GM21528 (cell line): Measurements from ENCODE around the gene RARB.

Source experiments
- ATAC-seq: cut with Tn5 transposase; IDR thresholded peaks from one replicate; pipeline ENCODE4 v1.9.1; 2021; ENCODE audit warnings: mild to moderate bottlenecking, moderate library complexity; ENCODE audit not compliant: unreplicated experiment, low FRiP score

RARB gene

GRCh38 chr3:25572336-25572735, 144.3 kb downstream of the RARB start:
- no peak for ATAC-seq

DNA sequence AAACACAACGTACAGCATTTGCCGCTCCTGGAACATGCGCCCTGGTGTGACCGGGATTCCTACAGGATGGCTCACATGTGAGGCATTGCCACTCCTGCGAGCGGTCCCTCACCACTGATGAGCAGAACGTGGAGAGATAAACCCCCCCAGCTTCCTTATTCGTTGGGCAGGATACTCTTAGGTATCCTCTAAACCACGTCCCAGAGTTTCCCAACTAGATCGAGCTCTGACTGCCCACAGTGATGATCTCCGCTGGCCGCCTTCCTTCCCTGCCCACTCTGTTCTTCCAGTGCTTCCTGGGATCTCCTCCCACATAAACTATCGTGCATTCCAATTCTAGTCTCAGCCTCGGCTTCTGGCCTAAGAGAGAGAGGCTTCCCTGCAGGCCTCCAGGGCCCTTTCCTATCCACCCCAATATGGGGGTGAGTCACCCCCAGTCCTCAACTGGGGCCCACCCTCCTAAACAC, 144.9 kb downstream of the RARB start:
- ATAC-seq = no peak

- ATAC-seq = no peak
Observed at GRCh38 chr3:25573386-25574171, 145.5 kb downstream of the RARB start.

DNA sequence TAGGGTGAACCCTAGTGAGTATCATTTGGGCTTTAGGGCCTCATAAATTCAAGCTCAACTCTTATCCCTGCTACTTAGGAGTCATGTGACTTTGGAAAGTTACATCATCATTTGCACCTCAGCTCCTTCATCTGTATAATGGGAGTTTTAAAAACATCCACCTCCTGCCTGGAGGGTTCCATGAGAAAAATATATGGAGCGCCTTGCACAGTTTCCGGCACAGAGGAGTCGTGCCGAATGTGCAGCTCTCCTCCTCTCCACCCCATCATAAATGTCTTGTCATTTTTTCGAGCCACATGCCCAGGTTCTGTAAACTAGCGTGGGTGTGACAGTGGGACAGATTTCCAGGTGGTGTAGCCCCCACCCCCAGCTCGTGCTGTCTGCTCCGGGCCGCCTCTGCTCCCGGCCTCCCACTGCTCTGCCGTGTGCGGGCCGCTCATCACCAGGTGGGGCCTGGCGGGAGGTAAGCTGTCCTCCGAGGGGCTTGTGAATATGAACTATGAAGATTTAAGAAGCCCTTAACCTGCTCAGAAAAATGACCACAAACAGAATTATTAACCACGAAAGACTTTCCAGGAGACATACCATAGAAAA, 146.2 kb downstream of the RARB start:
- ATAC-seq = no peak

- ATAC-seq = no peak
Observed at GRCh38 chr3:25575001-25575400, 146.9 kb downstream of the RARB start.

GRCh38 chr3:25576146-25576545, 148.1 kb downstream of the RARB start:
- no peak for ATAC-seq

GRCh38 chr3:25576831-25577454, 148.9 kb downstream of the RARB start:
- ATAC-seq = no peak

GRCh38 chr3:25578059-25578458, 150.0 kb downstream of the RARB start:
- ATAC-seq = no peak

GRCh38 chr3:25580534-25580933, 152.5 kb downstream of the RARB start:
- ATAC-seq = no peak

- ATAC-seq = no peak
Observed at GRCh38 chr3:25581335-25581734, 153.3 kb downstream of the RARB start.

DNA sequence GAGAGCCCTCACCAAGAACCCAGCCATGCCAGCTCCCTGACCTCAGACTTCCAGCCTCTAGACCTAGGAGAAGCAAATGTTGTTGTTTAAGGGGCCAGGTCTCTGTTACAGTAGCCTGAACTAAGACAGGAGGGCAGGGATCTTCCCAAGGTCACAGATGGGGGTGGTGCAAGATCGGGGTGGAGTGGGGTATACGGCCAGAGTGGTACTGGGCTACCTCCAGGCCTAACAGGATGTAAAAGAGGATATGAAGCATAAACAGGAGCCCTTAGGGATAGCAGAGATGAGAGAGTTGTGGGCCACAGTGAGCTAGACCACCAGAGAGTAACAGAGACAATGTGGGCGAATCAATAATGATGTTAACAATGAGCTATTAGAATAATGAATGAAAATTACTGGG, 153.8 kb downstream of the RARB start:
- no peak for ATAC-seq

DNA sequence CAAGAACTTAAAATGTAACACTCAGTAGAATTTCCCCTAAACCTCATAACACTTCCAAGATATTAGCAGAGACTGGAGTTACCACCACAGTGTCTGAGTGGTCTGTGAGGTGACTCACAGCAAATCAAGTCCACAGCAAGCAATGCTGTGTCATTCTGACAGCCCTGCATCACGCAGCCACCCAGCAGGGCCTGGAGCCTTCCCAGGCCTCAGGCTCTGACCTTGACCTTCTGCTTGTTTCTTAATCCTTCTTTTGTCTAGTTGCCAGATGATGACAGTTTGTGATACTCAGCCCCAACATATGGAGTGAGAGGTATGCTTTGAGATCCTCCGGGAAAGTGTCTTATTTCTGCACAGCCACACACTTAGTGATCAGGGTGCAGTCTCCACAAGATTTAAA, 154.2 kb downstream of the RARB start:
- ATAC-seq = no peak

GRCh38 chr3:25583343-25583742, 155.3 kb downstream of the RARB start:
- no peak for ATAC-seq

DNA sequence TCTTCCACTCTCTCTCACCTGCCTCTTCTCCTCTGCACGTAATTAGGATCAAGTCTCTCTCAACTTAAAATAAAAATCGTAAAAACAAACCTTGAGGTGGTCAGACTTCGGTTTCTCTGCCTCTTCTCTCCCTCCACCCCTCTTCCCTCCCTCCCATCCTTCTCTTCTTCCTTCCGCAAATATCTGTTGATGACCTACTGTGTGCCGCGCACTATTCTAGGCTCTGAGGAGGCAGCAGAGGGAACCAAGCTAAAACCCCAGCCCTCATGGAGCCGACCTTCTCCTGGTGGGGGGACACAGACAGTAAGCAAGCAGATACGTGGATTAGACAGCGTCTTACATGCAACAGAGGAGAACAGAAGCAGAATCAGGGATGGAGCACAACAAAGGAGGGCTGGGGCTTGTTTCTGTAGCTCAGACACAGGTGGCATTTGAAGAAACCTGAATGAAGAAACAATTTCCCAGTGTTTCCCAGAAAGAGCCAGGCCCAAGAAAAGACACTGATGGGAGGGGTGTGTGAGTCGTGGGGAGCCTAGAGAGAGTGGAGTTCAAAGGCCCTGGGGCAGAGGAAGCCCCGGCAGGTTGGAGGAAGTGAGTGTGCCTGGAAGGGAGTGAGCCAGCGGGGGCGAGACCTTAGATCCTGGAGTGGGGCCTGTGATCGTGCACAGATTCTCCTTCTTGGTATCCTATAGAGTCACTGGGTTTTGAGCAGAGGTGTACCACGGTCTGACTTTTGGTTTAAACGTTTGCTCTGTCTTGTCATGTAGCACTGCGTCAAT, 156.1 kb downstream of the RARB start:
- ATAC-seq = no peak

- no peak for ATAC-seq
Observed at GRCh38 chr3:25585361-25586166, 157.5 kb downstream of the RARB start.

DNA sequence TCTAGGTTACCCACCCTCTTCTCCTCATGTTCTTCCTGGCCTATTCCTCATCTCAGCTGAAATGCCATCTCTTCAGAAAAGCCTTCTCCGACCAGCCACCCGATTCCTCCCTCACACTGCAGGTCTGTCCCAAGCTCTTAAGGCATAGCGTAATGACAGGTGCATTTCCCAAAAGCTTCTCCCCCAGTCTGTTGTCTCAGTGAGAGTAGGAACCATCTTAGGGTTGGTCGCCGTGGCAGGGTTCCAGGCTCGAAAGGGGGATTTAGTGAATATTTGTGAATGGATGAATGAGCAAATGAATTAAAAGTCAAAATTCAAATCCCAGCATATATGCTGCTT, 158.1 kb downstream of the RARB start:
- no peak for ATAC-seq

GRCh38 chr3:25586553-25586952, 158.5 kb downstream of the RARB start:
- ATAC-seq = no peak

GRCh38 chr3:25587094-25587493, 159.0 kb downstream of the RARB start:
- ATAC-seq = no peak

GRCh38 chr3:25587526-25587925, 159.5 kb downstream of the RARB start:
- ATAC-seq = no peak

DNA sequence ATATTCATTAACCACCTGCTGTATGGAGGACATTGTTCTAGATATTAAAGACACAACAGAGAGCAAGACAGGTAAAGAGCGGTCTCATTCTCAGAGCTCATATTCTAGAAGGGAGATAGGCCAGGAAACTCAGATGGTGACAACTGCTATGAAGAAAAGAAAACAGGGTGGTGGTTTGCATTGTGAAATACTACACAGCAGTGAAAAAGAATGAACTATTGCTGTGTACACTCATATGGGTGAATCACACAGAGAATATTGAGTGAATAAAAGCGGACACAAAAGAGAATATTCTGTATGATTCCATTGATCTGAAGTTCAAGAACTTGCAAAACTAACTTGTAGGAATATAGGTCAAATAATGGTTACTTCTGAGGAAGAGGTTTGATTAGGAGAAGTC, 159.9 kb downstream of the RARB start:
- no peak for ATAC-seq
